HG02798 (cell line): ENCODE results near the gene EIF3CL.
"Not testable (repeated sequence)": the region's sequence is repeated elsewhere in the genome, so short reads cannot be mapped to it uniquely, and the experiment has no call there.

Experiments
- ATAC-seq: cut with Tn5 transposase; IDR thresholded peaks from one replicate; pipeline ENCODE4 v1.9.1; 2021; ENCODE audit warnings: mild to moderate bottlenecking; ENCODE audit not compliant: unreplicated experiment, poor library complexity

Gene EIF3CL, protein sequence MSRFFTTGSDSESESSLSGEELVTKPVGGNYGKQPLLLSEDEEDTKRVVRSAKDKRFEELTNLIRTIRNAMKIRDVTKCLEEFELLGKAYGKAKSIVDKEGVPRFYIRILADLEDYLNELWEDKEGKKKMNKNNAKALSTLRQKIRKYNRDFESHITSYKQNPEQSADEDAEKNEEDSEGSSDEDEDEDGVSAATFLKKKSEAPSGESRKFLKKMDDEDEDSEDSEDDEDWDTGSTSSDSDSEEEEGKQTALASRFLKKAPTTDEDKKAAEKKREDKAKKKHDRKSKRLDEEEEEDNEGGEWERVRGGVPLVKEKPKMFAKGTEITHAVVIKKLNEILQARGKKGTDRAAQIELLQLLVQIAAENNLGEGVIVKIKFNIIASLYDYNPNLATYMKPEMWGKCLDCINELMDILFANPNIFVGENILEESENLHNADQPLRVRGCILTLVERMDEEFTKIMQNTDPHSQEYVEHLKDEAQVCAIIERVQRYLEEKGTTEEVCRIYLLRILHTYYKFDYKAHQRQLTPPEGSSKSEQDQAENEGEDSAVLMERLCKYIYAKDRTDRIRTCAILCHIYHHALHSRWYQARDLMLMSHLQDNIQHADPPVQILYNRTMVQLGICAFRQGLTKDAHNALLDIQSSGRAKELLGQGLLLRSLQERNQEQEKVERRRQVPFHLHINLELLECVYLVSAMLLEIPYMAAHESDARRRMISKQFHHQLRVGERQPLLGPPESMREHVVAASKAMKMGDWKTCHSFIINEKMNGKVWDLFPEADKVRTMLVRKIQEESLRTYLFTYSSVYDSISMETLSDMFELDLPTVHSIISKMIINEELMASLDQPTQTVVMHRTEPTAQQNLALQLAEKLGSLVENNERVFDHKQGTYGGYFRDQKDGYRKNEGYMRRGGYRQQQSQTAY

DNA sequence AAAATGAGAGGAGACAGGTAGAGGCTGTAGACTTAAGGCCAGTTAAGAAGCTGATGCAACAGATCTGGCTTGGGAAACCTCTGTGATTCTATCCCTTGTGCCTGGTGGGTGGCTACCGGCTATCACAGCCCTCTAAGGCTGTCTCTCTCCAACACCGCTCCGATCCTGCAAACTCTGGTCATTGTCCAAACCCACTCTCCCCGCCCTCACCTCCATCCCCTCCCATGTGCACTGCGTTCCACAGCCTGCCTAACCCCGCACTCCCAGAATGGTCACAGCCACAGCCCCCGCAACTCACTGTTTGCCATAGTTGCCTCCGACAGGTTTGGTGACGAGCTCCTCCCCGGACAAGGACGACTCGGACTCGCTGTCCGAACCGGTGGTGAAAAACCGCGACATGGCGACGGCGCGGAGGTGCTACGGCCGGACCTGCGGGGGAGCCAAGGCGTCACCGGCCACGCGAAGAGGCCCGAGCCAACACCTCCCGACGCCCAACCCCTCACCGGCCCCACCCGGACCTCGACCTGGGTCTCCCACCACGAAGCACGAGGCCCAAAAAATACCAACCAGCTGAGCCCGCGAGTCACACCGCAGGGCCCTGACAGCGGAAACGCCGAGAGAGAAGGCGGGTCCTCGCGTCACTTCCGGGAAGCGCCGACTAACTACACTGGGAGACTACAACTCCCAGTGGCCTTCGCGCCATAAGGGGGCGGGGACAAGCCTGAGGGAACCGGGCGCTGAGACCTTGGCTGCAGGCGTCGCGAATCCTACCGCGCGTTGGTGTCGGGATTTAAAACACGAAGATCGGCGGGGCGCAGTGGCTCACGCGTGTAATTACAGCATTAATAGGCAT, at the start of gene EIF3CL:
Gene EIF3CL, minus strand, starts transcription at position 622 of the 853 bp plus-strand sequence. Its CDS starts 223 bp downstream, at position 399.
- ATAC-seq = peak; percentile 99

- not testable (repeated sequence) for ATAC-seq
These were observed 43.4 kb upstream of the EIF3CL start for GRCh38 chr16:28447081-28447480.

DNA sequence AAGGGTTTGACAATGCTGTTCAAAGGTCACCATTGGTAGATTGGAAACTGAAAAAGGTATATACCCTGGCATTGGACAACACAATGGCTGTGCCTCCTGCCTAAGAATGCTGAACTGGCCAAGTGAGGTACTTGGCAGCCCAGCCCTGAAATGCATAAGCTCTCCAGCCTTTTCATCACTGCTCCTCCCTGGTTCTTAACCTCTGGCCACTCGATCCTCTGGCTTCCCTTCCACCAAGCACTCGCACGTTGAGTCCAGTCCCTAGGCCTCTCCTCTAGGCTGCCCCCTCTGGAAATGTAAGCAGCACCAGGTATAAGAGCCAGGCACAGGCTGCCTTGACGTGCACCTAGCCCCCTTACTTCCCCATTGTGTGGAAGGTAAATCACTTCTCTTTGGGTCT, 42.7 kb upstream of the EIF3CL start:
- ATAC-seq = not testable (repeated sequence)

GRCh38 chr16:28443943-28444342, 40.3 kb upstream of the EIF3CL start:
- not testable (repeated sequence) for ATAC-seq

DNA sequence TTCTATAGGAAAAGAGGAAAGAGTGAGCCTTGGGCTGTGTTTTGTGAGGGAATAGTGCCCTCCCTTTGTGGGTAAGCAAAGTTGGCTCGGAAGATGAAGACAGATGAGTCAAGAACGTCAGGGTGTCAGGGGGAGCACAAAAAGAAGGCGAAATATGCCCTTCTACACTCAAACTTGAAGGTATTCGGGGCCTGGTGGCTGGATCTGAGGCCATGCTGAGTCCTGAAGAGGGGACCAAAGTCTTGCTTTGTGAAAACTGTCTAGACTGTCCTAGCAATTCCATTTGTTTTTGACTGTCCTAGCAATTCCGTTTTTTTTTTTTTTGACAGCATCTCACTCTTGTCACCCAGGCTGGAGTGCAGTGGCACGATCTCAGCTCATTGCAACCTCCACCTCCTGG, 35.3 kb upstream of the EIF3CL start:
- not testable (repeated sequence) for ATAC-seq

DNA sequence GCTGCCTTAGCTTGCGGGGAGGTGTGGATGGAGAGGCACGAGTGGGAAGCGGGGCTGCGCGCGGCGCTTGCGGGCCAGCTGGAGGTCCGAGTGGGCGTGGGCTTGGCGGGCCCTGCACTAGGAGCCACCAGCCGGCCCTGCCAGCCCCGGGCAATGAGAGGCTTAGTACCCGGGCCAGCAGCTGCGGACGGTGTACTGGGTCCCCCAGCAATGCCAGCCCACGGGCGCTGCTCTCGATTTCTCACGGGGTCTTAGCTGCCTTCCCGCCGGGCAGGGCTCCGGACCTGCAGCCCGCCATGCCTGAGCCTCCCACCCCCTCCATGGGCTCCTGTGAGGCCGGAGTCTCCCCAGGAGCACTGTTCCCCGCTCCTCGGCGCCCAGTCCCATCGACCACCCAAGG, 31.7 kb upstream of the EIF3CL start:
- not testable (repeated sequence) for ATAC-seq

- peak; percentile 76 for ATAC-seq
These were observed 22.5 kb upstream of the EIF3CL start for GRCh38 chr16:28426060-28426680.

GRCh38 chr16:28421071-28421750, 17.6 kb upstream of the EIF3CL start:
- ATAC-seq = not testable (repeated sequence)

DNA sequence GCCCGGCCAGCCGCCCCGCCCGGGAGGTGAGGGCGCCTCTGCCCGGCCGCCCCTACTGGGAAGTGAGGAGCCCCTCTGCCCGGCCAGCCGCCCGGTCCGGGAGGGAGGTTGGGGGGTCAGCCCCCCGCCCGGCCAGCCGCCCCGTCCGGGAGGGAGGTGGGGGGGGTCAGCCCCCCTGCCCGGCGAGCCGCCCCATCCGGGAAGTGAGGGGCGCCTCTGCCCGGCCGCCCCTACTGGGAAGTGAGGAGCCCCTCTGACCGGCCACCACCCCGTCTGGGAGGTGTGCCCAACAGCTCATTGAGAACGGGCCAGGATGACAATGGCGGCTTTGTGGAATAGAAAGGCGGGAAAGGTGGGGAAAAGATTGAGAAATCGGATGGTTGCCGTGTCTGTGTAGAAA, 13.4 kb upstream of the EIF3CL start:
- not testable (repeated sequence) for ATAC-seq

DNA sequence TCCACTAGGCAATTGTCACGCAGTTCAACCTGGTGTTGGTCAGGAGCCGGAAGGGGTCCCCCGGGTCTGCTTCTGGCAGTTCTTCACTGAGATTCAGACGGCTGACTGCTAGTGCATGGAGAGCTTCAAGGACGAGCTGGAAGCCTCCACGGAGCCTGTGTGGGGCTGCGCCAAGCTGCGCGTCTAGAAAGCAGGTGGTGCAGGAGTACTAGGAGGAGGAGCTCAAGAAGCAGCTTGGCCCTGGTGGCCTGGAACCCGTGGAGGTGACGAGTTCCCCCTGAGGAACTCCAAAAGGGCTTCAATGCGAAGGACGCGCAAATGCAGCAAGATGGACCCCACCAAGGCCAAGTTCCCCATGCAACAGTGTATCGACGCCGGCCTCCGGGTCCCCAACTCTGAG, 10.9 kb upstream of the EIF3CL start:
- not testable (repeated sequence) for ATAC-seq

GRCh38 chr16:28413585-28413984, 9.9 kb upstream of the EIF3CL start:
- ATAC-seq = not testable (repeated sequence)

DNA sequence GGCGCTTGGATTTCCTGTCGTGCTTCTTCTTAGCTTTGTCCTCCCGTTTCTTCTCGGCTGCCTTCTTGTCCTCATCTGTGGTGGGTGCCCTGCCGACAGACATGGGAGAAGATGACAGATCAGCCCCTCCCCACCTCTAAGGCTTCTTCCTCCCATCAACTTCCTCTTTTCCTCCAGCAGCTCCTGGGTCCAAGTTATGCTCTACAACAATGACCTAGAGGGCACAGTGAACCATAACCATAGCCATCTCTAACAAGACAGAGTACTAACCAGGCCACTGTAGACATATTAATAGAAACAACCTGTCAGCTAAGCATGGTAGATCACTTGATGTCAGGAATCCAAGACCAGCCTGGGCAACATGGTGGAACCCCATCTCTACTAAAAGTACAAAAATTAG, 11.6 kb downstream of the EIF3CL start:
- not testable (repeated sequence) for ATAC-seq

DNA sequence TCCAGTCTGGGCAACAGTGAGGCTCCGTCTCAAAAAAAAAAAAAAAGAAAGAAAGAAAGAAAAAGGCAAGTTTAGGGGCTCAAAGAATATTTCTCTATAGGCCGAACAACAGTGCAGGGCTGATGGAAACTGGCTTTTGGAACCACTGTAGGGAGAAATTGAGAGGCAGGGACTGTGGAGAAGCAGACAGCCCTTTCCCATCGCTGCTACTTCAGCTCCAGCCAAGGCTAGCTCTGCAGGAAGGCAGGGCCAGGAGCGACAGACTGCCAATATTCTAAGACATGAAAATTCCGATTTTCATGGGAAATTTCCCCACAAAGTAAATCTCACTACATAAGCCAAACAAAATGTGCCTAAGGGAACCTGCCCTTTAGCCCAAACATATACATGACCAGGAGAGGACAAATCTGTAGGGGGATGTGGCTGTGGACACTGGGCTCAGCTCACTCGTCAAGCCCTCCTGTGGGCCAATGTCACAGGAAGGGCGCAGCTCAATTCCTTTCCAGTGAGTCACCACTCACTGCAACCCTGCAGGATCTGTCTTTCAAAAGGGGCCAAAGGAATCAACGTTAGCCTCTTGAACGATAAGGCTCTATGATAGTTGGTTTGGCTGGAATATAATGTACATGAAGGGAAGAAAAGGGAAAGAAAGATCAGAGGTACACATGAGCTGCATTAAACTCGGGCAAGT, 21.3 kb downstream of the EIF3CL start:
- not testable (repeated sequence) for ATAC-seq

DNA sequence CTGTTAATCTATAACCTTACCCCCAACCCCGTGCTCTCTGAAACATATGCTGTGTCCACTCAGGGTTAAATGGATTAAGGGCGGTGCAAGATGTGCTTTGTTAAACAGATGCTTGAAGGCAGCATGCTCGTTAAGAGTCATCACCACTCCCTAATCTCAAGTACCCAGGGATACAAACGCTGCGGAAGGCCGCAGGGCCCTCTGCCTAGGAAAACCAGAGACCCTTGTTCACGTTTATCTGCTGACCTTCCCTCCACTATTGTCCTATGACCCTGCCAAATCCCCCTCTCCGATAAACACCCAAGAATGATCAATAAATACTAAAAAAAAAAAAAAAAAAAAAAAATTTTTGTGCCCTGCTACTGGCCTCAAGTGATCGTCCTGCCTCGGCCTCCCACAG, 25.8 kb downstream of the EIF3CL start:
- not testable (repeated sequence) for ATAC-seq

- ATAC-seq = not testable (repeated sequence)
These were observed 26.5 kb downstream of the EIF3CL start for GRCh38 chr16:28377108-28377625.

DNA sequence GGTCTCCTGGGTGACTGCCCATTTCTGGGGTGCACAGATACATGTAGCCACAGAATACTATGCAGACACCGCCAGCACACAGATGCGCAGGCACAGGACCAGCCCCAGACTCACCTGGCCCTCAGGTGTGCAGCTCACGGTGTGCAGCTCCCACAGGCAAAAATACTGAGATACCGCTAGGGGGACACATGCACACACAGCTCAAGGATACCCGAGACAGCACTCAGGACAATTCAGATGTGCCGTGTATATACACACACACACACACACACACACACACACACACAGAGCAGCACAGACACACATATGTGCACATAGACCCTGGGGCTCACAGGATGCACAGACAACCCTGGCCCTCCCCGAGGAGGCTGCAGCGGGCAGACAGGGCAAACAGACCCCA, 28.5 kb downstream of the EIF3CL start:
- ATAC-seq = not testable (repeated sequence)

DNA sequence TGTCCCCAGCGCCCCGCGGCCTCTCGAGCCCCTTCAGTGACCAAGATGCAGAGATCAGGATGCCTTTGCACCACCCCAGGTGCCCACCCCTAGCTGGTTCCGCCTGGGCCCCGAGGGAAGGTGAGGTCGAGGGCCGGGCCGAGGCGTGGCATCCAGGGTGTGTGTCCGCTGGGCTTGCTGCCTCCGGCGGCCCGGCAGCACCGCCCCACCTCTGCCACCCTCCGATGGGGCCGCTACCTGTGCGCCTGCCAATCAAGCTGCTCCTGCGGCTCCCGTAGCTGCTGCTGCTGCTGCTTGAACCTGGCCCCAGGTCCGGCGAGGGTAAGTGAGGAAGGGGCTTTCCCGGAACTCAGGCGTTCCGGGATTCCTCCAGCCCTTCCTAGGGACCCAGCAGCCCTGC, 29.4 kb downstream of the EIF3CL start:
- ATAC-seq = not testable (repeated sequence)

GRCh38 chr16:28367926-28368325, 35.7 kb downstream of the EIF3CL start:
- not testable (repeated sequence) for ATAC-seq
